Measurements from ENCODE around the gene ANKFY1. TPM values are rescaled to one million over a fixed set of nuclear protein-coding genes. Genes with fewer than 3 reads are reported as not detected.

The ANKFY1 gene
- polyA plus RNA-seq, 3 donors, result 13.5 to 46.1 (median 21.7) TPM

DNA sequence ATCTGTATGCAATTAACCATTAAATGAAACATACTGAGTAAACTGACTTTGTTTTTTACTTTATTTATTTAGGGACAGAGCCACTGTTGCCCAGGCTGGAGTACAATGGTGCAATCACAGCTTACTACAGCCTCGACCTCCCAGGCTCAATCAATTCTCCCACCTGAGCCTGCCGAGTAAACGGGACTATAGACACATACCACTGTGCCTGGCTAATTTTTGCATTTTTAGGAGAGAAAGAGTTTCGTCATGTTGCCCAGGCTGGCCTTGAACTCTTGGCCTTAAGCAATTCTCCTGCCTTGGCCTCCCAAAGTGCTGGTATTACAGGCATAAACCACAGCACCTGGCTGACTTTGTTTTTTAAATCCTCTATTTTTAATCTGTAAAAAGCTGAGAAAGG lies 42.6 kb downstream of the ANKFY1 start:
- H3K9ac ChIP-seq (ENCODE audit: insufficient read depth, low read length, poor library complexity, severe bottlenecking), result no peak overlapping the region
- no peak for DNase-seq
- 89% methylated on average over 1 of the region's 4 CpGs for WGBS (ENCODE audit: insufficient coverage)
- no peak overlapping the region for H3K27ac ChIP-seq (ENCODE audit: low read depth in 1 of 2, low read length in 2 of 2)
- H3K4me1 ChIP-seq (ENCODE audit: control insufficient read depth in 1 of 2, insufficient read depth in 2 of 2, low read length in 2 of 2), result no peaks in the 10 kb centered on the region
- Mint-ChIP-seq H3K4me3 (no peak overlapping the region), H3K9me3 (peaks cover 0 to 2% (median 0%) of the 10 kb centered on the region in 7 donors), H3K4me1 (no peaks in the 10 kb centered on the region), H3K27me3 (ENCODE audit: low read depth in 3 of 3) (peaks cover 0 to 5% (median 0%) of the 10 kb centered on the region in 3 donors), H3K36me3 (peaks cover 71 to 83% of the 10 kb centered on the region in 2 donors), H3K27ac (no peak overlapping the region)
- TF ChIP-seq, protein P1, sequence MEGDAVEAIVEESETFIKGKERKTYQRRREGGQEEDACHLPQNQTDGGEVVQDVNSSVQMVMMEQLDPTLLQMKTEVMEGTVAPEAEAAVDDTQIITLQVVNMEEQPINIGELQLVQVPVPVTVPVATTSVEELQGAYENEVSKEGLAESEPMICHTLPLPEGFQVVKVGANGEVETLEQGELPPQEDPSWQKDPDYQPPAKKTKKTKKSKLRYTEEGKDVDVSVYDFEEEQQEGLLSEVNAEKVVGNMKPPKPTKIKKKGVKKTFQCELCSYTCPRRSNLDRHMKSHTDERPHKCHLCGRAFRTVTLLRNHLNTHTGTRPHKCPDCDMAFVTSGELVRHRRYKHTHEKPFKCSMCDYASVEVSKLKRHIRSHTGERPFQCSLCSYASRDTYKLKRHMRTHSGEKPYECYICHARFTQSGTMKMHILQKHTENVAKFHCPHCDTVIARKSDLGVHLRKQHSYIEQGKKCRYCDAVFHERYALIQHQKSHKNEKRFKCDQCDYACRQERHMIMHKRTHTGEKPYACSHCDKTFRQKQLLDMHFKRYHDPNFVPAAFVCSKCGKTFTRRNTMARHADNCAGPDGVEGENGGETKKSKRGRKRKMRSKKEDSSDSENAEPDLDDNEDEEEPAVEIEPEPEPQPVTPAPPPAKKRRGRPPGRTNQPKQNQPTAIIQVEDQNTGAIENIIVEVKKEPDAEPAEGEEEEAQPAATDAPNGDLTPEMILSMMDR (IDR thresholded peaks at IDR 0.05), result no peak
- intact Hi-C loops (cut with micrococcal nuclease), result loop anchor here in 1 of 2 donors (10.0 kb wide), 1 partner anchor 74 kb away; no protein-coding TSS in a partner anchor
- no peak overlapping the region for H3K4me2 ChIP-seq (replicated peaks; ENCODE audit: extremely low read depth, low read length, poor library complexity, severe bottlenecking)
- H3K79me2 ChIP-seq (ENCODE audit: insufficient read depth, low read length), result no peaks in the 10 kb centered on the region
- no peaks in the 10 kb centered on the region for H3K9me3 ChIP-seq (replicated peaks in 1 of 2; ENCODE audit: control insufficient read depth in 1 of 2, insufficient read depth in 1 of 2, low read length in 2 of 2)
- H2AFZ ChIP-seq (ENCODE audit: insufficient read depth, low read depth, low read length, poor library complexity, severe bottlenecking), result no peak overlapping the region
- peaks cover 29 to 88% of the 10 kb centered on the region in 2 donors for H3K36me3 ChIP-seq (replicated peaks in 1 of 2; ENCODE audit: control insufficient read depth in 1 of 2, insufficient read depth in 2 of 2, low read length in 2 of 2)
- H3K27me3 ChIP-seq (ENCODE audit: control insufficient read depth in 2 of 2, insufficient read depth in 2 of 2, low read length in 2 of 2), result no peaks in the 10 kb centered on the region
- H3K4me3 ChIP-seq (replicated peaks in 1 of 3; ENCODE audit: low read depth in 2 of 3, low read length in 3 of 3), result no peak overlapping the region
- H4K20me1 ChIP-seq (ENCODE audit: insufficient read depth, low read length), result peaks cover 36% of the 10 kb centered on the region

DNA sequence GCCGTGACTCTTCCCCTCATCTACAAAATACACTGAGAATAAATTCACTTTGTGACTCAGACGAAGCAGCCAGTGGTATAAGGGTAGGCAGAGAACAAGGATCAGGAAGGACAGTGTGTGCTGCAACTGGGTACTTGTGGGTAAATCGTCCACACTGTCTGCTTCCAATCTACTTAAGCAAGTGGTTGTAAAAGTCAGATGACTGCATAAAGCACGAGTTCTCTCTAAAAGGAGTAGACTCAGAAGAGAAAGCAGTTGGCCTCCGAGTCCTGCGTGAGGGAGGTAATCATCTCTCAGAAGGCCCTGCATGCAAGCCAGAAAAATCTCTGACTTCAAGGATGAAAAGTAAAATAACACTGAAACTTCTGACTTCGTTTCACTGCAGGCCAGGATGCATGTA lies 43.1 kb downstream of the ANKFY1 start:
- Histone ChIP-seq H2AFZ (ENCODE audit: insufficient read depth, low read depth, low read length, poor library complexity, severe bottlenecking) (no peak overlapping the region), H3K4me3 (replicated peaks in 1 of 3; ENCODE audit: low read depth in 2 of 3, low read length in 3 of 3) (no peak overlapping the region), H3K27me3 (ENCODE audit: control insufficient read depth in 2 of 2, insufficient read depth in 2 of 2, low read length in 2 of 2) (no peaks in the 10 kb centered on the region), H4K20me1 (ENCODE audit: insufficient read depth, low read length) (peaks cover 36% of the 10 kb centered on the region), H3K4me1 (ENCODE audit: control insufficient read depth in 1 of 2, insufficient read depth in 2 of 2, low read length in 2 of 2) (no peaks in the 10 kb centered on the region), H3K4me2 (replicated peaks; ENCODE audit: extremely low read depth, low read length, poor library complexity, severe bottlenecking) (no peak overlapping the region), H3K27ac (ENCODE audit: low read depth in 1 of 2, low read length in 2 of 2) (no peak overlapping the region), H3K9me3 (replicated peaks in 1 of 2; ENCODE audit: control insufficient read depth in 1 of 2, insufficient read depth in 1 of 2, low read length in 2 of 2) (no peaks in the 10 kb centered on the region), H3K79me2 (ENCODE audit: insufficient read depth, low read length) (no peaks in the 10 kb centered on the region), H3K36me3 (replicated peaks in 1 of 2; ENCODE audit: control insufficient read depth in 1 of 2, insufficient read depth in 2 of 2, low read length in 2 of 2) (peaks cover 28 to 88% of the 10 kb centered on the region in 2 donors), H3K9ac (ENCODE audit: insufficient read depth, low read length, poor library complexity, severe bottlenecking) (no peak overlapping the region)
- H3K36me3 Mint-ChIP-seq, result peaks cover 74 to 84% of the 10 kb centered on the region in 2 donors
- no peak for DNase-seq
- peaks cover under 1% of the 10 kb centered on the region for H3K4me1 Mint-ChIP-seq
- H3K9me3 Mint-ChIP-seq, result peaks cover 0 to 2% (median 0%) of the 10 kb centered on the region in 7 donors
- WGBS (ENCODE audit: insufficient coverage), result 96% methylated on average over 4 of the region's 7 CpGs
- H3K27me3 Mint-ChIP-seq (ENCODE audit: low read depth in 3 of 3), result peaks cover 0 to 5% (median 0%) of the 10 kb centered on the region in 3 donors
- H3K27ac Mint-ChIP-seq, result no peak overlapping the region
- H3K4me3 Mint-ChIP-seq, result no peak overlapping the region
- TF ChIP-seq, protein P1 (IDR thresholded peaks at IDR 0.05), result no peak
- intact Hi-C loops (cut with micrococcal nuclease), result loop anchor here in 1 of 2 donors (10.0 kb wide), 1 partner anchor 74 kb away; no protein-coding TSS in a partner anchor
